ENCODE results near the gene TWF1.
"Not testable (repeated sequence)": the region's sequence is repeated elsewhere in the genome, so short reads cannot be mapped to it uniquely, and the experiment has no call there.

Gene TWF1

GRCh38 chr12:43797561-43798217, 8.4 kb downstream of the TWF1 start:
- no peak for DNase-seq

- DNase-seq = no peak
These were observed 10.3 kb downstream of the TWF1 start for GRCh38 chr12:43795716-43796280.

GRCh38 chr12:43789941-43790340, 16.2 kb downstream of the TWF1 start:
- DNase-seq = no peak

GRCh38 chr12:43786899-43787693, 19.0 kb downstream of the TWF1 start:
- DNase-seq = no peak

- DNase-seq = no peak
These were observed 29.6 kb downstream of the TWF1 start for GRCh38 chr12:43776498-43776897.

- DNase-seq = no peak
These were observed 39.8 kb downstream of the TWF1 start for GRCh38 chr12:43766291-43766690.

- DNase-seq = no peak
These were observed 41.6 kb downstream of the TWF1 start for GRCh38 chr12:43764528-43764927.

- DNase-seq = no peak
These were observed 42.3 kb downstream of the TWF1 start for GRCh38 chr12:43763769-43764168.

GRCh38 chr12:43762596-43762995, 43.5 kb downstream of the TWF1 start:
- DNase-seq = no peak

- no peak for DNase-seq
These were observed 44.6 kb downstream of the TWF1 start for GRCh38 chr12:43761500-43761899.

GRCh38 chr12:43760396-43760795, 45.7 kb downstream of the TWF1 start:
- DNase-seq = no peak

- peak; percentile 96 to 97 for DNase-seq
These were observed 47.2 kb downstream of the TWF1 start, which contains the start of the genes IRAK4 and PUS7L for GRCh38 chr12:43758728-43759563. TSS of gene IRAK4 (plus strand) at chr12:43758951. CDS start at chr12:43768112, 9,161 bp downstream. TSS of gene PUS7L (minus strand) at chr12:43758790. CDS start at chr12:43755245, 3,545 bp downstream.

- no peak for DNase-seq
These were observed 47.8 kb downstream of the TWF1 start for GRCh38 chr12:43758247-43758727.

GRCh38 chr12:43754015-43754414, 52.1 kb downstream of the TWF1 start:
- DNase-seq = no peak

- DNase-seq = not testable (repeated sequence)
These were observed 54.8 kb downstream of the TWF1 start for GRCh38 chr12:43751360-43751759.

GRCh38 chr12:43750814-43751213, 55.3 kb downstream of the TWF1 start:
- DNase-seq = no peak

- no peak for DNase-seq
These were observed 57.1 kb downstream of the TWF1 start for GRCh38 chr12:43749016-43749415.

- no peak for DNase-seq
These were observed 61.3 kb downstream of the TWF1 start for GRCh38 chr12:43744826-43745225.
